Measurements from ENCODE around the gene CTBP1.
A peak's percentile ranks its signal among the peaks of the same experiment; 100 is the strongest.
"Not testable (repeated sequence)": the region's sequence is repeated elsewhere in the genome, so short reads cannot be mapped to it uniquely, and the experiment has no call there.

The CTBP1 gene

DNA sequence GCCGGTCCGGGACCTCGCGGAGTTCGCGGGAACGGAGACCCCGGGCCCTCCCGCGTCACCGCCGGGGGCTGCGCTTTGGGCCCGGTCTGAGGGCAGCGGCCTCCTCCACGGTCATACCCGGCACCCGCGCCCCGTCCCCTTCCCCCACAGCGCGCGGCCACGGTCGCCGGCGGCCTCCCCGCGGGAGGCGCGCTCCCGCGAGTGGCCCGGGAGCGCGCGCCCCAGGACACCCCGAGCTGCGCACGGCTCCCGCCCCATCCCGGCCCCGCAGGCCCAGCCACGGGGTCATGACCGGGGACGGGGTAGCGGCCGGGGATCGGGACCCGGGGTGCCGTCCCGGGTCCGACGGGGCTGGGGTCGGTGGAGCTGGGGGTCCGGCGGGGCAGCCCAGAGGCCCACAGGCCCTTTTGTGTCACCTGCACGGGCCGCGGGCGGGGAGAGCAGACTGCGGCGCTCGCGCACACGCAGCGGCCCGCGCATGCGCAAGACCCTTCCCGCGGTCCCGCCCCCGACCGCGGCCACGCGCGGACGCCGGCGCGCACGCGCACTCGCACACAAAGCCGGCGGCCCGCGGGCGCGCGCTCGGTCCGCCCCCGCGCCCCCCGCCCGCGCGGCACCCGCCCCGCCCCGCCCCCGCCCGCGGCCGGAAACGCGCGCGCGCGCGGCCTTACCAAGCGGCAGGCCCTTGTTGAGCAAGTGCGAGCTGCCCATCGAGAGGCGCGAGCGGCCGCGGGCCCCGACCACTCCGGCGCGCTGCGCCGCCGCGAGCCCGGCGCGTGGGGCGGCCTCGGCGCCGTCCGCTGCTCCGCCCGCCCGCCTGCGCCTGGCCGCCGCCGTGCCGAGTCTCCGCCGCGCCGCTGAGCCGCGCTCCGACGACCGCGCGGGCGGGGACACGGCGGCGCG, at the start of gene CTBP1:
TSS of gene CTBP1 (minus strand) at position 886 of the 903 bp plus-strand sequence. CDS start 7,799 bp downstream, outside the sequence.
- Mint-ChIP-seq H3K27ac (peak within 1 kb of the TSS; percentile 97), H3K27me3 (no peaks in the 10 kb centered on the region), H3K4me1 (peaks cover 49% of the 10 kb centered on the region), H3K9me3 (no peaks in the 10 kb centered on the region), H3K4me3 (peak within 1 kb of the TSS; percentile 93), H3K36me3 (peaks cover 9% of the 10 kb centered on the region)
- ATAC-seq (ENCODE audit: low read depth) (peak; percentile 48), DNase-seq (ENCODE audit: low spot score in 2 of 2) (peak; percentile 90 to 93)

- Mint-ChIP-seq H3K36me3 (peaks cover 34% of the 10 kb centered on the region), H3K27ac (no peak overlapping the region), H3K4me1 (peaks cover 39% of the 10 kb centered on the region), H3K4me3 (no peak overlapping the region), H3K27me3 (no peaks in the 10 kb centered on the region), H3K9me3 (no peaks in the 10 kb centered on the region)
- DNase-seq (ENCODE audit: low spot score in 2 of 2) (no peak), ATAC-seq (ENCODE audit: low read depth) (no peak)
Observed at GRCh38 chr4:1298461-1298860, 49.5 kb upstream of the CTBP1 start.

DNA sequence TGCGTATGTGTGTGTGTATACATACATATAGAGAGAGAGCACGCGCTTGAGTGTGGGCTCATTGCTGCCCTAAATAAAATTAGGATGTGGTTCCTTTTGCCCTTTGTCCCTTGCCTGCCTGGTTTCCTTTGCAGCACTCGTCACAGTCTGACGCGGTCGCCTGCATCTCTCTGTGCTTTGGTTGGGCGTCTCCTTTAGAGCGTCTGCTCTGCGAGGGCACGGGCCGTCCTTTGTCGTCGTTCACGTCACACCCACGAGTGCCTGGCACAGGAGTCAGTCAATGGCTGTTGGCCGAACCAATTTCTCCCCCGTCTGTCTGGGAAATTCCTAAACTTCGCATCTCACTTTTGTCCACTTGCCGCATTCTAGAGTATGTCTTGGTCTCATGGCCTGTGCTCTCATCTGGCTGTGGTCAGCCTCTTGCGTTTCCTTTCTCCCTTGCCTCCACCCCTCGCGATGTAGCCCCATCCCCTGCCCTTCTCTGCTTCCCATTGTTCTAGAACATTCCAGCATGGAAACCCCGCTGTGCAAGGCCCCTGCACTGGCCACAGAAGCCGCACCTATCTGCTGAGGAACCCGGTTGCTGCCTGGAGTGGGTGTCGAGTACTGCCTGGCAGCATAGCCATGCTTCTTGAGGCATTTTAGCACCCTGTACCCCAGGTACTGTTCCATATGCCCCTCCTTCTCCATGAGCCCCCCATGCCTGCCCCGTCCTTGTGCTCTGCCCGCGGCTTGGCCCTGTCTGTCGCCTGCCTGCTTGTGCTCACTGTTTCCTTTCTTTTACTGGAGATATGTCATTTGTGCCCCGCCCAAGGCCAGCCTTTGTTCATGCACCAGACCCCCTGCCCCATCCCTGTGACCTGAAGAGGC, 48.8 kb upstream of the CTBP1 start:
- H3K27me3 Mint-ChIP-seq: no peaks in the 10 kb centered on the region
- no peak for DNase-seq (ENCODE audit: low spot score in 2 of 2)
- no peak overlapping the region for H3K4me3 Mint-ChIP-seq
- H3K27ac Mint-ChIP-seq: no peak overlapping the region
- H3K9me3 Mint-ChIP-seq: no peaks in the 10 kb centered on the region
- no peak for ATAC-seq (ENCODE audit: low read depth)
- H3K4me1 Mint-ChIP-seq: peaks cover 40% of the 10 kb centered on the region
- peaks cover 34% of the 10 kb centered on the region for H3K36me3 Mint-ChIP-seq

DNA sequence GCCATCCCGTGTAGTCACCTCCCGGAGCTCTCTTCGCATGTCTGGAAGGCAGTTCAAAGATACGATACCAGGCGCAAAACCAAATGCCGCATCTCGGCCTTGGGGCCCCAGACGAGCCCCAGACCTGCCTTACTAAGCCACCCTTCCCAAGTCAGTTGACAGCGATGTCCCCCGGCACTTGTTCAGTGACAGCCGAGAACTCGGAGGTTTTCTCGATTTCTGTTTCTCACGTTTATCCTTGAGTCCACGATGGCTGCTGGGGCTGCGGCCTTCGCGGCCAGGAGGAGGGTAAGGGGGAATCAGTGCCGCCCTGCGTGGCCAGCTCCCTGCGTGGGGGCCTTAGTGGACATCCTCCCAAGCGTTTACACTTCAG, 48.1 kb upstream of the CTBP1 start:
- Mint-ChIP-seq H3K27ac (no peak overlapping the region), H3K36me3 (peaks cover 31% of the 10 kb centered on the region), H3K9me3 (no peaks in the 10 kb centered on the region), H3K27me3 (no peaks in the 10 kb centered on the region), H3K4me3 (no peak overlapping the region), H3K4me1 (peaks cover 43% of the 10 kb centered on the region)
- ATAC-seq (ENCODE audit: low read depth) (no peak), DNase-seq (ENCODE audit: low spot score in 2 of 2) (no peak)

GRCh38 chr4:1296324-1297022, 47.5 kb upstream of the CTBP1 start:
- ATAC-seq (ENCODE audit: low read depth) (no peak), DNase-seq (ENCODE audit: low spot score in 2 of 2) (no peak)
- Mint-ChIP-seq H3K27me3 (no peaks in the 10 kb centered on the region), H3K9me3 (no peaks in the 10 kb centered on the region), H3K36me3 (peaks cover 30% of the 10 kb centered on the region), H3K27ac (peak overlapping the region; percentile 88), H3K4me1 (peaks cover 46% of the 10 kb centered on the region), H3K4me3 (peak overlapping the region; percentile 59)

- H3K36me3 Mint-ChIP-seq: peaks cover 26% of the 10 kb centered on the region
- ATAC-seq (ENCODE audit: low read depth) (no peak), DNase-seq (ENCODE audit: low spot score in 2 of 2) (no peak)
- peaks cover 54% of the 10 kb centered on the region for H3K4me1 Mint-ChIP-seq
- no peaks in the 10 kb centered on the region for H3K27me3 Mint-ChIP-seq
- H3K4me3 Mint-ChIP-seq: no peak overlapping the region
- H3K9me3 Mint-ChIP-seq: no peaks in the 10 kb centered on the region
- no peak overlapping the region for H3K27ac Mint-ChIP-seq
Observed at GRCh38 chr4:1295405-1296055, 46.6 kb upstream of the CTBP1 start.

DNA sequence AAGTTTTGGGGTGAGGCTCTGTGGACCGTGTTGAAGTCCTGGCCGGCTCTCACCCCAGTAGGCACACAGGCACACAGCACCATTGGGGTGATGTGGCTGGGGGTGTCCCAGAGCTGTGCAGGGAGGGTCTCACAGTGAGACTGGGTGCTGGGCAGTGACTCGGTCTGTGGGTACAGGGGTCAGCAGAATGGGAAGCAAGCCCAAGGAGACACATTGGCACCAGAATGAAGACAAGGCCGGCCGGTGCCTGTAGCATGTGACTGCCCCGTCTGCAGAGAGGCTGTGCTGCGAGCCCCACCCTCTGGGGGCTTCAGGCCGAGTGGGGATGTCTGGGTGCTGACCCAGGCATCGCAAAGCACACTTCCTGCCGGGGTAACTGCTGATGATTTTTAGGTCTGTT, 46.0 kb upstream of the CTBP1 start:
- no peaks in the 10 kb centered on the region for H3K9me3 Mint-ChIP-seq
- ATAC-seq (ENCODE audit: low read depth) (no peak), DNase-seq (ENCODE audit: low spot score in 2 of 2) (no peak)
- H3K27ac Mint-ChIP-seq: no peak overlapping the region
- peaks cover 24% of the 10 kb centered on the region for H3K36me3 Mint-ChIP-seq
- no peaks in the 10 kb centered on the region for H3K27me3 Mint-ChIP-seq
- peak overlapping the region; percentile 21 for H3K4me3 Mint-ChIP-seq
- peaks cover 55% of the 10 kb centered on the region for H3K4me1 Mint-ChIP-seq

DNA sequence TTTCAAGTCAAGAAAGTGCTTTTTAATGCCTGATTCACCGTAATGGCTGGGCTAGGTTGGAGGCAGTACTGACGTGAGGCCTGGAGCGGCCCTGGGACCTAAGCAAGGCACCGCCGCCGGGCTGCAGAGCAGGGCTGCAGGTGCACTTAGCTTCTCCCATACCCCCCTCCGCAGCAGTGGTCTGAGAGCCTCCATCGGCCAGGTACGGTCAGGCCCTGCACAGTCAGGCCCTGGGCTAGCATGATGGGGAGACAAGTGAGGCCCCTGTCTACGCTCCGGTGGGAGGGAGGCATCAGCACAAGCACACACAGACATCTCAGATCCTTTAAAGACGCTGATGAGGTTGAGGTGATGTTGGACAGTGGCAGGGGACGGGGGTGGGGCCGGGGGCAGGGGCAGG, 45.5 kb upstream of the CTBP1 start:
- Mint-ChIP-seq H3K4me1 (peaks cover 52% of the 10 kb centered on the region), H3K9me3 (no peaks in the 10 kb centered on the region)

DNA sequence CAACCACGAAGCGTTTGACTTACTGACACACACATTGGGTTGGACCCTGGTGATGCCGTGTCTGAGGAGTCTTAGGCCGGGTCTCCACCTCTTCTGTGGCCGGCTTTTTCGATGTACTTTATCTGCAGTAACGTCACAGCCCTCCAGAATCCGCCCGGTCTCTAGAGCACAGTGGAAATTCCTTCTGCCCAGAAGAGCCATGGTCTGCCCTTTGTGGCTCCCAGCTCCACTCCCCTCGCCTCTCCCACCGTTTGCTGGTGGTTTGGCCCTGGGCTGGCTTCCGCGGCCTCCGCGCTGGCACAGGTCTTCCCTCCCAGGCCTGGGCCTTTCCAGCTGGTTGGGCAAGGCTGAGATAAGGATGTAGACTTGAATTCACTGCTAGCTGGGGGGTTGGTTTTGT, 45.1 kb upstream of the CTBP1 start:
- DNase-seq (ENCODE audit: low spot score in 2 of 2): no peak
- Mint-ChIP-seq H3K27ac (peak overlapping the region; percentile 87), H3K9me3 (no peaks in the 10 kb centered on the region), H3K4me1 (peaks cover 47% of the 10 kb centered on the region), H3K4me3 (peak overlapping the region; percentile 51), H3K36me3 (peaks cover 17% of the 10 kb centered on the region), H3K27me3 (no peaks in the 10 kb centered on the region)
- ATAC-seq (ENCODE audit: low read depth): no peak

More for the DNA sequence above, 45.5 kb upstream of the CTBP1 start:
- H3K27me3 Mint-ChIP-seq: no peaks in the 10 kb centered on the region
- peaks cover 21% of the 10 kb centered on the region for H3K36me3 Mint-ChIP-seq
- DNase-seq (ENCODE audit: low spot score in 2 of 2) (no peak), ATAC-seq (ENCODE audit: low read depth) (no peak)
- H3K27ac Mint-ChIP-seq: no peak overlapping the region
- no peak overlapping the region for H3K4me3 Mint-ChIP-seq

DNA sequence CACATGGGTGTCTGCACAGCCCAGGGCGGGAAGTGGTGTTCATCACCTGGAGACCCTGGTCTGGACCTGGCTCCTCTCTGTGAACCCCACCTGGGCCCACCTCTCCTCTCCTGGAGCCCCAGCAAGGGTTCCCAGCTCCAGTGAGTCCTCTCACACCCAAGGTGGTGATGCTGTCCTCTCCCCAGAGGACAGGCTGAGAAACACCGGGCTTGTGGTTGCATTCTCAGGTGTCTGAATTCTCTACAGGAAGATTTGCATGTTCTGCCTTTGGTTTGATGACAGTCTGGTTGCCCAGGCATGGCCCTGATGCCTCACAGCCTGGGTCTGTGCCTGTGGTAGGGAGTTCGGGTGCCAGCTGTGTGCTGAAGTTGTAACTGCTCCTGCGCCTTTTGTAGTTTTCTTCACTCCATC, 44.6 kb upstream of the CTBP1 start:
- no peaks in the 10 kb centered on the region for H3K9me3 Mint-ChIP-seq
- peaks cover 47% of the 10 kb centered on the region for H3K4me1 Mint-ChIP-seq
- no peaks in the 10 kb centered on the region for H3K27me3 Mint-ChIP-seq
- DNase-seq (ENCODE audit: low spot score in 2 of 2) (peak in 1 of 2 donors; percentile 28), ATAC-seq (ENCODE audit: low read depth) (peak; percentile 22)
- H3K27ac Mint-ChIP-seq: peak overlapping the region; percentile 87
- H3K4me3 Mint-ChIP-seq: peak overlapping the region; percentile 51
- H3K36me3 Mint-ChIP-seq: peaks cover 16% of the 10 kb centered on the region

- H3K27ac Mint-ChIP-seq: peak overlapping the region; percentile 90
- not testable (repeated sequence) for ATAC-seq (ENCODE audit: low read depth); DNase-seq (ENCODE audit: low spot score in 2 of 2); H3K27me3 Mint-ChIP-seq; H3K9me3 Mint-ChIP-seq; H3K4me3 Mint-ChIP-seq
- peaks cover 44% of the 10 kb centered on the region for H3K4me1 Mint-ChIP-seq
- peaks cover 11% of the 10 kb centered on the region for H3K36me3 Mint-ChIP-seq
Observed at GRCh38 chr4:1292703-1293011, 43.7 kb upstream of the CTBP1 start.

- Mint-ChIP-seq H3K4me1 (peaks cover 41% of the 10 kb centered on the region), H3K9me3 (no peaks in the 10 kb centered on the region), H3K4me3 (peak overlapping the region; percentile 89), H3K27ac (peak overlapping the region; percentile 90), H3K36me3 (peaks cover 8% of the 10 kb centered on the region), H3K27me3 (no peaks in the 10 kb centered on the region)
- DNase-seq (ENCODE audit: low spot score in 2 of 2): no peak
- ATAC-seq (ENCODE audit: low read depth): no peak
Observed at GRCh38 chr4:1291996-1292702, 43.2 kb upstream of the CTBP1 start.

DNA sequence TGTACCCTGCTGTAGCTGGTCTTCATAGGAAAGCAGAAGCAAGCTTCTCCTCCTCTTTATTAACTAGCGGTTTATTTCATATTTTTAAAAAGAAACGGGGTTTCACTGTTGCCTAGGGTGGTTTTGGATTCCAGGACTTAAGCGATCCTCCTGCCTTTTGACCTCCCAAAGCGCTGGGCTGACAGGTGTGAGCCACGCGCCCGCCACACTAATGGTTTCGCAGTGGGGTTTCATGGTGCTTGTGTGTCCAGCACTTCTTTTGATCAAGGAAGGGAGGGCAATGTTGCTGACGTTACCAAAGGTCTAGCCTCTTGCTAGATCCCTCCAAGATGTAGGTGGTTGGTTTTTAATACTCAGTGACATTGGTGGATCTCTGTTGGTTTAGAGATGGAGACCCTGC, 42.2 kb upstream of the CTBP1 start:
- ATAC-seq (ENCODE audit: low read depth) (no peak), DNase-seq (ENCODE audit: low spot score in 2 of 2) (no peak)
- Mint-ChIP-seq H3K9me3 (peaks cover 4% of the 10 kb centered on the region), H3K4me1 (peaks cover 34% of the 10 kb centered on the region), H3K36me3 (peaks cover 4% of the 10 kb centered on the region), H3K27me3 (no peaks in the 10 kb centered on the region), H3K4me3 (peak overlapping the region; percentile 89), H3K27ac (peak overlapping the region; percentile 90)
